Naive thymus-derived CD4-positive, alpha-beta T cell (primary cell): ENCODE results near the gene MAJIN. TPM values are rescaled to one million over a fixed set of nuclear protein-coding genes. Genes with fewer than 3 reads are reported as not detected.
"Not testable (repeated sequence)": the region's sequence is repeated elsewhere in the genome, so short reads cannot be mapped to it uniquely, and the experiment has no call there.

ENCODE experiments used
- ATAC-seq: fragments of 150-1000 bp; cut with Tn5 transposase; 2 replicates; pipeline ENCODE4 v1.10.0; 2021; ENCODE audit warnings: mild to moderate bottlenecking, moderate library complexity
- CTCF ChIA-PET: fragments of 350-600 bp; sonication (Branson Sonifier 250); formaldehyde crosslinking; loops from one replicate; lab custom pipeline; 2021; ENCODE audit warnings: antibody characterized with exemption; lab: Charles Lee
- POLR2A ChIA-PET: fragments of 350-600 bp; sonication (Branson Sonifier 250); formaldehyde crosslinking; loops from one replicate; lab custom pipeline; 2021; ENCODE audit warnings: antibody characterized with exemption, inconsistent platforms; lab: Charles Lee
- DNase-seq, 9 donors: peaks; one replicate each; pipeline versions ENCODE4 v3.0.0 to v3.0.0-alpha.2; 2020 to 2022; ENCODE audit warnings: mixed read lengths in 1 of 9
- H3K27ac ChIP-seq: one replicate; pipeline ENCODE4 v1.7.0; 2013; ENCODE audit warnings: mild to moderate bottlenecking, low read depth, low read length, moderate library complexity
- H3K27me3 ChIP-seq, 2 donors: one replicate each; pipeline ENCODE4 v1.7.0; 2013; ENCODE audit warnings: low read length in 2 of 2, mild to moderate bottlenecking in 2 of 2, moderate library complexity in 2 of 2; ENCODE audit not compliant: control insufficient read depth in 2 of 2, insufficient read depth in 2 of 2
- H3K36me3 ChIP-seq, 3 experiments: 1 replicate in 2 of 3; 2 replicates in 1 of 3; pipeline ENCODE4 v1.7.0; 2013; ENCODE audit warnings: low read length in 3 of 3, mild to moderate bottlenecking in 3 of 3, moderate library complexity in 1 of 3; ENCODE audit not compliant: insufficient read depth in 3 of 3, control insufficient read depth in 2 of 3
- H3K4me1 ChIP-seq, 2 donors: one replicate each; pipeline ENCODE4 v1.7.0; 2013; ENCODE audit warnings: low read length in 2 of 2, mild to moderate bottlenecking in 2 of 2, moderate library complexity in 1 of 2; ENCODE audit not compliant: control insufficient read depth in 2 of 2, insufficient read depth in 2 of 2
- H3K4me3 ChIP-seq: 2 replicates; pipeline ENCODE4 v1.7.0; 2013; ENCODE audit warnings: mild to moderate bottlenecking, low read length
- H3K9me3 ChIP-seq, 3 experiments: 1 replicate in 2 of 3; 2 replicates in 1 of 3; pipeline ENCODE4 v1.7.0; 2013; ENCODE audit warnings: low read length in 3 of 3; ENCODE audit not compliant: control insufficient read depth in 2 of 3
- H3K27ac Mint-ChIP-seq, 9 donors: one replicate each; pipeline ENCODE4 v1.8.0; 2020 to 2022; ENCODE audit warnings: mixed read lengths in 9 of 9, mild to moderate bottlenecking in 8 of 9, moderate library complexity in 5 of 9, inconsistent platforms in 2 of 9
- H3K27me3 Mint-ChIP-seq, 5 donors: one replicate each; pipeline ENCODE4 v1.8.0; 2021 to 2022; ENCODE audit warnings: mixed read lengths in 5 of 5, mild to moderate bottlenecking in 1 of 5
- H3K36me3 Mint-ChIP-seq, 5 donors: one replicate each; pipeline ENCODE4 v1.8.0; 2020 to 2022; ENCODE audit warnings: mixed read lengths in 5 of 5, mild to moderate bottlenecking in 3 of 5, inconsistent platforms in 1 of 5
- H3K4me1 Mint-ChIP-seq, 7 donors: one replicate each; pipeline ENCODE4 v1.8.0; 2020 to 2022; ENCODE audit warnings: mixed read lengths in 7 of 7, mild to moderate bottlenecking in 3 of 7, inconsistent platforms in 1 of 7
- H3K4me3 Mint-ChIP-seq, 10 donors: one replicate each; pipeline ENCODE4 v1.8.0; 2020 to 2022; ENCODE audit warnings: mild to moderate bottlenecking in 10 of 10, mixed read lengths in 10 of 10, moderate library complexity in 6 of 10, inconsistent platforms in 2 of 10
- H3K9me3 Mint-ChIP-seq, 11 donors: one replicate each; pipeline ENCODE4 v1.8.0; 2020 to 2022; ENCODE audit warnings: mixed read lengths in 11 of 11, mild to moderate bottlenecking in 4 of 11, inconsistent platforms in 1 of 11, moderate library complexity in 1 of 11
- intact Hi-C, 2 donors: fragments of 100-400 bp; cut with micrococcal nuclease; formaldehyde crosslinking; loops; one replicate each; pipeline ENCODE4 v1.15.1; 2023
- polyA plus RNA-seq, 2 donors: library from polyadenylated mRNA; unstranded; fragments of 300-500 nt; fragmentation: Illumina TruSeq; gene quantifications; one replicate each; pipeline ENCODE4 v1.2.3, GENCODE V29; 2021
- total RNA-seq, 6 experiments: library from RNA in 5 of 6; stranded (reverse) in 5 of 6; gene quantifications; 1 replicate in 5 of 6; 2 replicates in 1 of 6; pipeline ENCODE4 v1.2.3 and lab custom pipeline; 2021 to 2026

Gene MAJIN
- total and polyA plus RNA-seq, 7 experiments from 2014 or later = 0.48 to 1.2 (median 0.94) TPM; not detected in 2

- H3K4me1 ChIP-seq, H3K4me1 Mint-ChIP-seq, H3K27me3 ChIP-seq, intact Hi-C loops, H3K9me3 ChIP-seq, H3K36me3 Mint-ChIP-seq, H3K36me3 ChIP-seq, H3K4me3 Mint-ChIP-seq, DNase-seq, CTCF ChIA-PET, H3K27ac ChIP-seq, H3K9me3 Mint-ChIP-seq, POLR2A ChIA-PET, H3K27ac Mint-ChIP-seq, ATAC-seq, H3K4me3 ChIP-seq: not testable (repeated sequence)
- peaks cover 0 to 19% (median 8%) of the 10 kb centered on the region in 5 donors for H3K27me3 Mint-ChIP-seq
Observed at GRCh38 chr11:64983339-64983738, 11.4 kb upstream of the MAJIN start.

GRCh38 chr11:64976651-64977050, 4.7 kb upstream of the MAJIN start:
- no peaks in the 10 kb centered on the region for H3K36me3 ChIP-seq
- Mint-ChIP-seq H3K27ac (no peak overlapping the region), H3K4me1 (peaks cover 0 to 7% (median 5%) of the 10 kb centered on the region in 7 donors), H3K4me3 (no peak overlapping the region), H3K27me3 (peaks cover 0 to 4% (median 4%) of the 10 kb centered on the region in 5 donors), H3K36me3 (no peaks in the 10 kb centered on the region), H3K9me3 (peaks cover 0 to 5% (median 0%) of the 10 kb centered on the region in 11 donors)
- H3K27me3 ChIP-seq = no peaks in the 10 kb centered on the region
- ChIA-PET POLR2A (no interaction called here), CTCF (no interaction called here)
- no peak overlapping the region for H3K27ac ChIP-seq
- H3K9me3 ChIP-seq = no peaks in the 10 kb centered on the region
- DNase-seq (no peak), ATAC-seq (no peak)
- peaks cover 0 to 6% of the 10 kb centered on the region in 2 donors for H3K4me1 ChIP-seq
- H3K4me3 ChIP-seq = no peak overlapping the region
- intact Hi-C loops = no loop called here

- intact Hi-C loops = no loop called here
- Mint-ChIP-seq H3K27me3 (no peaks in the 10 kb centered on the region), H3K4me3 (no peak overlapping the region), H3K4me1 (peaks cover 0 to 20% (median 14%) of the 10 kb centered on the region in 7 donors), H3K9me3 (peaks cover 0 to 5% (median 0%) of the 10 kb centered on the region in 11 donors), H3K36me3 (no peaks in the 10 kb centered on the region), H3K27ac (peak overlapping the region in 1 of 9 donors; percentile 47)
- no peak overlapping the region for H3K4me3 ChIP-seq
- POLR2A ChIA-PET = no interaction called here
- H3K4me1 ChIP-seq = peaks cover 0 to 8% of the 10 kb centered on the region in 2 donors
- no peaks in the 10 kb centered on the region for H3K9me3 ChIP-seq
- H3K36me3 ChIP-seq = no peaks in the 10 kb centered on the region
- ATAC-seq (no peak), DNase-seq (no peak)
- no peaks in the 10 kb centered on the region for H3K27me3 ChIP-seq
- CTCF ChIA-PET = no interaction called here
- no peak overlapping the region for H3K27ac ChIP-seq
Observed at GRCh38 chr11:64974124-64974523, 2.2 kb upstream of the MAJIN start.

- DNase-seq (peak in 6 of 9 donors; percentile 4 to 47 (median 14)), ATAC-seq (no peak)
- Histone ChIP-seq H3K4me3 (no peak overlapping the region), H3K9me3 (no peaks in the 10 kb centered on the region), H3K27me3 (no peaks in the 10 kb centered on the region), H3K27ac (no peak overlapping the region), H3K4me1 (peaks cover 0 to 8% of the 10 kb centered on the region in 2 donors), H3K36me3 (no peaks in the 10 kb centered on the region)
- ChIA-PET POLR2A (no interaction called here), CTCF (no interaction called here)
- Mint-ChIP-seq H3K27me3 (no peaks in the 10 kb centered on the region), H3K36me3 (no peaks in the 10 kb centered on the region), H3K4me1 (peaks cover 0 to 23% (median 14%) of the 10 kb centered on the region in 7 donors), H3K27ac (peak overlapping the region; percentile 54 to 91 (median 82)), H3K9me3 (no peaks in the 10 kb centered on the region), H3K4me3 (peak overlapping the region; percentile 37 to 87 (median 70))
- intact Hi-C loops = no loop called here
Observed at GRCh38 chr11:64970731-64971151, 1.2 kb downstream of the MAJIN start.

- CTCF ChIA-PET = no interaction called here
- H3K36me3 Mint-ChIP-seq = no peaks in the 10 kb centered on the region
- Histone ChIP-seq H3K4me1 (peaks cover 0 to 8% of the 10 kb centered on the region in 2 donors), H3K36me3 (no peaks in the 10 kb centered on the region), H3K9me3 (no peaks in the 10 kb centered on the region), H3K27me3 (no peaks in the 10 kb centered on the region), H3K4me3 (no peak overlapping the region), H3K27ac (no peak overlapping the region)
- H3K9me3 Mint-ChIP-seq = no peaks in the 10 kb centered on the region
- H3K27me3 Mint-ChIP-seq = no peaks in the 10 kb centered on the region
- DNase-seq = no peak
- POLR2A ChIA-PET = no interaction called here
- H3K4me3 Mint-ChIP-seq = peak overlapping the region in 1 of 10 donors; percentile 2
- no peak for ATAC-seq
- peaks cover 0 to 19% (median 14%) of the 10 kb centered on the region in 7 donors for H3K4me1 Mint-ChIP-seq
- intact Hi-C loops = no loop called here
- peak overlapping the region in 5 of 9 donors; percentile 1 to 53 (median 48) for H3K27ac Mint-ChIP-seq
Observed at GRCh38 chr11:64969209-64969608, 2.7 kb downstream of the MAJIN start.

- intact Hi-C loops = no loop called here
Observed at GRCh38 chr11:64967375-64967774, 4.5 kb downstream of the MAJIN start.

GRCh38 chr11:64963072-64963631, 8.8 kb downstream of the MAJIN start:
- ATAC-seq (no peak), DNase-seq (no peak)
- ChIA-PET POLR2A (no interaction called here), CTCF (no interaction called here)
- no peaks in the 10 kb centered on the region for H3K36me3 ChIP-seq
- H3K27ac Mint-ChIP-seq = no peak overlapping the region
- no peak overlapping the region for H3K27ac ChIP-seq
- H3K27me3 Mint-ChIP-seq = peaks cover 0 to 9% (median 6%) of the 10 kb centered on the region in 5 donors
- no peaks in the 10 kb centered on the region for H3K9me3 Mint-ChIP-seq
- H3K9me3 ChIP-seq = no peaks in the 10 kb centered on the region
- H3K4me3 Mint-ChIP-seq = no peak overlapping the region
- H3K4me3 ChIP-seq = no peak overlapping the region
- no peaks in the 10 kb centered on the region for H3K4me1 ChIP-seq
- no peaks in the 10 kb centered on the region for H3K36me3 Mint-ChIP-seq
- H3K27me3 ChIP-seq = peaks cover 0 to 2% of the 10 kb centered on the region in 2 donors
- intact Hi-C loops = no loop called here
- H3K4me1 Mint-ChIP-seq = peaks cover 0 to 5% (median 0%) of the 10 kb centered on the region in 7 donors

More at GRCh38 chr11:64967375-64967774, 4.5 kb downstream of the MAJIN start:
- no peaks in the 10 kb centered on the region for H3K27me3 ChIP-seq
- peaks cover 0 to 19% (median 14%) of the 10 kb centered on the region in 7 donors for H3K4me1 Mint-ChIP-seq
- H3K4me3 Mint-ChIP-seq = no peak overlapping the region
- H3K27me3 Mint-ChIP-seq = peaks cover 0 to 4% (median 0%) of the 10 kb centered on the region in 5 donors
- H3K36me3 ChIP-seq = no peaks in the 10 kb centered on the region
- no peaks in the 10 kb centered on the region for H3K36me3 Mint-ChIP-seq
- H3K4me3 ChIP-seq = no peak overlapping the region
- ATAC-seq (no peak), DNase-seq (no peak)
- H3K4me1 ChIP-seq = peaks cover 0 to 7% of the 10 kb centered on the region in 2 donors
- CTCF ChIA-PET = no interaction called here
- no peaks in the 10 kb centered on the region for H3K9me3 Mint-ChIP-seq
- H3K27ac Mint-ChIP-seq = peak overlapping the region in 2 of 9 donors; percentile 4 to 8
- H3K27ac ChIP-seq = no peak overlapping the region
- POLR2A ChIA-PET = interaction anchor here (0.6 kb wide), 1 partner anchor 1780 kb away, joined by 3 read pairs; no protein-coding TSS in a partner anchor
- H3K9me3 ChIP-seq = no peaks in the 10 kb centered on the region
